HPDE6-E6E7 (cell line): ENCODE results near the gene PPP2R5E.
"Not testable (repeated sequence)": the region's sequence is repeated elsewhere in the genome, so short reads cannot be mapped to it uniquely, and the experiment has no call there.

Experiments
- DNase-seq: peaks from one replicate; pipeline ENCODE4 v3.0.0; 2011; ENCODE audit warnings: missing footprints; ENCODE audit errors: extremely low spot score

Gene PPP2R5E

GRCh38 chr14:63543000-63543825, at the start of gene PPP2R5E:
TSS of gene PPP2R5E (minus strand) at chr14:63543377. CDS start at chr14:63539685, 3,692 bp downstream.
- DNase-seq = peak; percentile 99

GRCh38 chr14:63583046-63583445, 39.9 kb upstream of the PPP2R5E start:
- not testable (repeated sequence) for DNase-seq

- no peak for DNase-seq
Measured at GRCh38 chr14:63581491-63581890, 38.3 kb upstream of the PPP2R5E start.

GRCh38 chr14:63578300-63578699, 35.1 kb upstream of the PPP2R5E start:
- no peak for DNase-seq

- no peak for DNase-seq
Measured at GRCh38 chr14:63573581-63573980, 30.4 kb upstream of the PPP2R5E start.

- no peak for DNase-seq
Measured at GRCh38 chr14:63565448-63565847, 22.3 kb upstream of the PPP2R5E start.

- no peak for DNase-seq
Measured at GRCh38 chr14:63564318-63564717, 21.1 kb upstream of the PPP2R5E start.

GRCh38 chr14:63563370-63564026, 20.3 kb upstream of the PPP2R5E start:
- DNase-seq = peak; percentile 41

GRCh38 chr14:63562405-63562804, 19.2 kb upstream of the PPP2R5E start:
- DNase-seq = no peak

GRCh38 chr14:63555572-63555971, 12.4 kb upstream of the PPP2R5E start:
- no peak for DNase-seq

- DNase-seq = peak; percentile 11
Measured at GRCh38 chr14:63551332-63551731, 8.2 kb upstream of the PPP2R5E start.

- DNase-seq = no peak
Measured at GRCh38 chr14:63547798-63548335, 4.7 kb upstream of the PPP2R5E start.

GRCh38 chr14:63545431-63545830, 2.3 kb upstream of the PPP2R5E start:
- no peak for DNase-seq

- DNase-seq = peak; percentile 40
Measured at GRCh38 chr14:63544591-63545299, 1.6 kb upstream of the PPP2R5E start.

GRCh38 chr14:63543826-63544406, 739 bp upstream of the PPP2R5E start:
- no peak for DNase-seq

- no peak for DNase-seq
Measured at GRCh38 chr14:63542231-63542999, 762 bp downstream of the PPP2R5E start.

GRCh38 chr14:63535918-63536317, 7.3 kb downstream of the PPP2R5E start:
- no peak for DNase-seq

GRCh38 chr14:63533474-63533873, 9.7 kb downstream of the PPP2R5E start:
- DNase-seq = no peak

GRCh38 chr14:63524537-63525155, 18.5 kb downstream of the PPP2R5E start:
- peak; percentile 66 for DNase-seq

GRCh38 chr14:63523735-63524426, 19.3 kb downstream of the PPP2R5E start:
- no peak for DNase-seq
